SU-DHL-6 (cell line): ENCODE measurements around the gene RHOB.

ENCODE experiments used
- CTCF ChIP-seq: fragments of 200-600 bp; sonication (generic); IDR thresholded peaks from one replicate; pipeline ENCODE4 v1.5.1; 2017; ENCODE audit warnings: antibody characterized with exemption, mild to moderate bottlenecking, low read length, moderate library complexity; ENCODE audit not compliant: insufficient read depth, poor library complexity, severe bottlenecking
- EZH2phosphoT487 ChIP-seq: fragments of 200-600 bp; sonication (generic), shearing (Covaris generic); conservative IDR thresholded peaks from 2 replicates; pipeline ENCODE4 v1.6.1; 2018; ENCODE audit warnings: mild to moderate bottlenecking, antibody characterized with exemption, low read length, moderate library complexity, mixed read lengths

DNA sequence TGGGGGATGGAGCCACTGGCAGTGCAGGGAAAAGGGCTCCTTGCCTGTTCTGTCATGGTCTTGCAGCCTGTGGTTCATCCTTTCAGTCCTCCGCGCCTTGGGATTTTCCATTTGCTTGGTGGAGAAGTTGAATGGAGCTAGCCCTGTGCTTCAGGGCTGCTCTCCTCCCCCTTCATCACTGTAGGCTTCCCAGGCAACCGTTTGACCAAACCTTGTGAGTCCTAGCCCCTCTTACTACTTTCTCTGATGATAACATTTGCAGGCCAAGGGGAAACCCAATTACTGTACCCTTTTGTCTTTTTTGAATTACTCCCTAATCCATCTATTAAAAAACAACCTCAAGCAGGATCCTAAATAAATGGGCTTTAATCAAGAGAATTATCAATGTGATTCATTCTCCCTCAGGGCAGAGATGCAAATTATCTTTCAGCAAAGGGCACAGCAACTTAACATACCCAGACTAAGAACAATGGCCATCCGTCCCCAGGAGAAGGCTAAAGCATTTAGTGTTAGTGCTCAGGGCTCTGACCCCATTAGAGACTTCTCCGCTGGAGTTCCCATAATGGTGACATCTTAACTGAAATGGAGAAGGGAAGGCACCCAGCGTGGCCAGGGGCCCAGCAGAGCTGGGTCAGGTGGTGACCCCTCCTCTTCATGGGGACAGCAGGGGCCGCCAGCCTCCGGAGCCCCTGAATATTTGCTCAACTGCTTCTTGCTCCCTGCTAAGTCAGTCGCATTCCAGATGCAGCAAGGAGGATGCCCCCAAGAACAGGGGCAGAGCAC lies 40.7 kb downstream of the RHOB start:
- TF ChIP-seq CTCF (no peak), EZH2phosphoT487 (no peak)
